ENCODE data around the gene DDB1.

The DDB1 gene

GRCh38 chr11:61354208-61354607 is 21.3 kb upstream of the DDB1 start:
- DNase-seq = no peak

- no peak for DNase-seq
Observed at GRCh38 chr11:61353131-61354067, 20.5 kb upstream of the DDB1 start.

- no peak for DNase-seq
Observed at GRCh38 chr11:61352038-61352437, 19.1 kb upstream of the DDB1 start.

- DNase-seq = no peak
Observed at GRCh38 chr11:61350803-61351202, 17.9 kb upstream of the DDB1 start.

- DNase-seq = no peak
Observed at GRCh38 chr11:61350336-61350735, 17.4 kb upstream of the DDB1 start.

GRCh38 chr11:61349916-61350315 is 17.0 kb upstream of the DDB1 start:
- no peak for DNase-seq

- no peak for DNase-seq
Observed at GRCh38 chr11:61349189-61349751, 16.4 kb upstream of the DDB1 start.

- DNase-seq = no peak
Observed at GRCh38 chr11:61347916-61348461, 15.1 kb upstream of the DDB1 start.

GRCh38 chr11:61345954-61346843 is 13.3 kb upstream of the DDB1 start:
- DNase-seq = no peak

GRCh38 chr11:61345170-61345610 is 12.3 kb upstream of the DDB1 start:
- DNase-seq = no peak

GRCh38 chr11:61343792-61344745 is 11.2 kb upstream of the DDB1 start:
- DNase-seq = no peak

- no peak for DNase-seq
Observed at GRCh38 chr11:61342207-61342803, 9.4 kb upstream of the DDB1 start.

GRCh38 chr11:61341706-61342105 is 8.8 kb upstream of the DDB1 start:
- no peak for DNase-seq

- no peak for DNase-seq
Observed at GRCh38 chr11:61340979-61341378, 8.1 kb upstream of the DDB1 start.

GRCh38 chr11:61339490-61339878 is 6.6 kb upstream of the DDB1 start:
- DNase-seq = no peak

- no peak for DNase-seq
Observed at GRCh38 chr11:61338783-61339489, 6.0 kb upstream of the DDB1 start.

GRCh38 chr11:61337706-61338470 is 5.0 kb upstream of the DDB1 start:
- no peak for DNase-seq

GRCh38 chr11:61336171-61336935 is 3.4 kb upstream of the DDB1 start:
- peak; percentile 65 for DNase-seq

GRCh38 chr11:61335355-61335710 is 2.4 kb upstream of the DDB1 start:
- no peak for DNase-seq

Measured in NK-92 treated with Interleukin-12 subunit alpha and Interleukin-12 subunit beta, amount 100 ng/mL, for 24 hours (cell line).